COLO668 (cell line): ENCODE results near the gene ZNF521.

Source experiments
- DNase-seq: peaks from one replicate; lab custom pipeline; 2025; ENCODE audit not compliant: unreplicated experiment; lab: John Stamatoyannopoulos, UW

ZNF521 gene

DNA sequence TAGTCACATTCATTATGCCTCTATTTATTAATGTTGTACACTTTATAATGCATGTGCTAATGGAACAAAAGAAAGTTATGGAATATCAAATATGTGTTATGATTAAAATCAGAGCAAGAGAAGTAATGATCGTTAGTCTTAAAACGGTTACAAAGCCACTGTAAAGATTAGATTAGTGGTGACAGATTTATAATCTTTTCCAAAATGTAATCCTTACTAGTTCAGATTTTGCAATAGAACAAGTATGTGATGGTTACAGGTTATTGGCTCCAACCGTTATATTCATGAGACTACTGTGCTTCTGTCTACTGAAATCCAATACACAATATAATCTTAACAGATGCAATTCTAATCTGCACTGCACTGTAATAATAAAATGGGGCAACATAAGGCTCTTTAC, 180.6 kb downstream of the ZNF521 start:
- DNase-seq, result no peak

- no peak for DNase-seq
Observed at GRCh38 chr18:25170402-25170801, 181.6 kb downstream of the ZNF521 start.

DNA sequence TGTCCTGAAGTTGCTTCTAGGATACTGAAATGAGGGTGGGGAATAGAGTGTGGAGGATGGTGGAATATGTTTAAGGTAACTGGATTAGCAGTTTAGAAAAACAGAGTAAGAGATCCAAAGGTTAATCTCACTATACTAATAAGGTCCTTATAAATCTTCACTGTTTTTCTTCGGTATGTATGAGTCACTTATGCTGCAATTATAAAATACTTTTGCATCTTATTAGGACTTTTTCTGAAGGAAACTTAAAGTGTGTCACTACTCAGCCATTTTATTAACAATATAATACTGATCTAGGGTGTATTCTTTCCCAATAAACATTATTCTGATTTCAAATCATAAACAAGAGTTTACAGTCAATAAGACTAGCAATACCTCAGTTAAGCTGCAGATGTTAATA, 182.3 kb downstream of the ZNF521 start:
- no peak for DNase-seq

- no peak for DNase-seq
Observed at GRCh38 chr18:25167612-25168410, 184.2 kb downstream of the ZNF521 start.

GRCh38 chr18:25166113-25166512, 185.9 kb downstream of the ZNF521 start:
- DNase-seq, result no peak

GRCh38 chr18:25164848-25165811, 186.8 kb downstream of the ZNF521 start:
- no peak for DNase-seq

GRCh38 chr18:25164211-25164847, 187.6 kb downstream of the ZNF521 start:
- DNase-seq, result no peak

GRCh38 chr18:25153426-25153825, 198.5 kb downstream of the ZNF521 start:
- DNase-seq, result no peak

- no peak for DNase-seq
Observed at GRCh38 chr18:25147877-25148488, 204.0 kb downstream of the ZNF521 start.

DNA sequence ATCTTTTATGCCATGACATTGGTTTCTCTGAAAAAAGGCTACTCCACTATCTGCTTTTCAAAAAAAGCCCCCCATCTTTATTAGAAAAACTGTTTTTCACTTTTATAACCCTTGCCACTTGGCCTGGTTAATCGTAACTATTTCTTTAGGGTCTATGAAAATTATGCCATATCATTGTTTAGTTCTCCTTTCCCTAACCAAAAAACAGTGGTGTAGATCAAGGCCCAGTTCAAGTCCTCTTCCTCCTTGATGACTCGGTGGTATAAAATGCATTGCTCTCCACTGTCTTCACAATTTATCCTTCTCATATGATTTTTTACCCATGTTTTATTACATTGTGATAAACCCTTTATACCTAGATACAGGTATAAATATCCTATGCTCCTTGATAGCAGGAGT, 205.5 kb downstream of the ZNF521 start:
- no peak for DNase-seq

- DNase-seq, result no peak
Observed at GRCh38 chr18:25145731-25146511, 206.0 kb downstream of the ZNF521 start.

DNA sequence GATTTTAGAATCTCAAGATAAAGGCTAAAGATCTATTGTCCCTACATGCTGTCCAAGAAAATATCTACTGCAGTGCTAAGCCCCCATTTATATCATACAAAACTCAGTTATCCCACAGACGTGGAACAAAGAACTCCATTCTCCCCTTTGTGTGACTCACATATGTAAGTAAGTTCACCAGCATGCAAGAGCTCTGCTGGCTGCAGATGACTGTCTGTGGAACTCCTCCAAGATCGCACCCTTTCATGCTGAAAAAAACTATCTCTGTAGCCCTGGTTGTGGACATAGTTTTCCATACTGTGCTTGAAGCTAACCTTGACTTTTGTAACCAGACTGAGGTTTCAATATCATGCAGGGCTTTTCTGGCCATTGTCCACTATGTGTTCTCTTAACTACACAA, 207.1 kb downstream of the ZNF521 start:
- DNase-seq, result no peak

GRCh38 chr18:25141886-25142285, 210.1 kb downstream of the ZNF521 start:
- no peak for DNase-seq

DNA sequence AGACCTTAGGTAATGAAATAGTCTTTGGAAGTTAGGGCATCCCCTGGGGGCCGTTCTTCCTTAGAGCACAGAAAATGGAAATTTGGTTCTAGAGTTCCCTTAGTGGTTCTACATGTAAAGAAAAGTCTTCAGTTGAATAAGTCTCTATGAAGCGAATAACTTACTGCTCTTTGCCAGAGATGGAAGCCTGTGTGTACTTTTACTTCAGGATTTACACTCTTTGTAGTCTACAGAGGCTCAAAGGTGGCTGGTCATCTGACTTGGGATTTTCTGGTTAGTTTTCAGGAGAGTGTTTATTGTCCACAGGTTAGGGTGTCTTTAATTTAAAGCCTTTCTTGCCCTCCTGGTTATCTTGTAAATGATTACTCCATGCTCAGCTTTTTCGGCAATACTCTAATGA, 210.6 kb downstream of the ZNF521 start:
- no peak for DNase-seq

- no peak for DNase-seq
Observed at GRCh38 chr18:25140962-25141308, 211.0 kb downstream of the ZNF521 start.

GRCh38 chr18:25140124-25140961, 211.6 kb downstream of the ZNF521 start:
- no peak for DNase-seq

DNA sequence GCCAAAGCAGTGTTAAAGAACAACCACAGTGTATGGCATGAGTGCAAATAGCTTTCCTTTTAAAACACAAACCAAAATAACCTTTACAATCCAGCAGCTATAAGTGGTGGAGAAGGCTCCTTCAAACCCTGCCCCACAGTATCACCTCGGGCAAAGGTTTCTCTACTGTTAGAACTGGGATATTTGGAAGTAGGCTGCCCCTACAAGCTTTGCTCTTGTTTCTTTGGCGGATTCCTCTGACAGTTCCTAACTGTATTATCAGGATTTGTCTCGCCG, 214.8 kb downstream of the ZNF521 start:
- no peak for DNase-seq

DNA sequence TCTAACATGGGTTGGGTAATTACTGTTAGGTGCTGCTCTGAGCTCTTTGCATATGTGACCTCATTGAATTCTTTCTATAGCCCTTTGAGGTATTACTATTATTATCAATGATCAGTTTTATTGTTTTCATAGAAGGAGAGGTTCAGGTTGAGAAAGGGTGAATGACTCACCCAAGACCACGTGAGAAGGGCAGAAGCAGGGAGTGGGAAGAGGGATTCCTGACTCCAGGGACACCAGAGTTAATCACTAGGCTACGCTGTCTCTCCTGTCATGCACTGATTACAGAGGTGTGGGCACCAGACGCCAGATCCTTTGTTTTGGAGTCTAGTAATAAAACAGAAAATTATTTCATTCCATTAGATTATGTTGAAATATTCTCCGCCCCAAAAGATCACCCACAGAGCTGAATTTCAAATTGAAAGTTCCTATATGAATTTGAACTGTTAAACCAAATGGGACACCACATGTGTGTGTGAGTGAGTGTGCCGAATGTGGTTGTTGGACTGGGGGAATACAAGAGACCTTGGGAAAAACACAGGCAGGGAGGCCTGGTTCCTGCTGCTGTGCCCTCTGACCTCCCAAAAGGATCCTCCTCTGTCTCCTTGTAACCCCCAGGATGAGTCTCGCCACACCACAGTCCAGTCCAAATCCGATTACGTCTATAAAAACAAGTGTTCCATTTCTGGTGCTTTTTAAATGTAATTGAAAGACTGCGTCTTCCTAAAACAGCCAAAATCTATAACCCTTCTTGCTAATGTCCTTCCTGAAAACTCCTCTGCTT, 215.4 kb downstream of the ZNF521 start:
- no peak for DNase-seq

- no peak for DNase-seq
Observed at GRCh38 chr18:25134861-25135260, 217.1 kb downstream of the ZNF521 start.
